ENCODE measurements around the gene CCDC134. TPM values are rescaled to one million over a fixed set of nuclear protein-coding genes. Genes with fewer than 3 reads are reported as not detected.
A peak's percentile ranks its signal among the peaks of the same experiment; 100 is the strongest.

CCDC134 gene
- total and polyA plus RNA-seq, 9 of the 15 experiments (the other 6 are each of a cell fraction or from before 2014, with no cell fraction given): 0.56 to 11.9 (median 5.3) TPM

GRCh38 chr22:41775976-41776375 lies 24.5 kb upstream of the CCDC134 start:
- no TSS peak for BruUV-seq (replicated peaks)
- peaks cover 0 to 3% of the 10 kb centered on the region in 2 experiments; a peak in 1 of 5 replicates for H3K4me1 ChIP-seq (replicated peaks in 1 of 2; ENCODE audit: control insufficient read depth in 2 of 2, insufficient read depth in 2 of 2, low read length in 2 of 2)
- in situ Hi-C loops (cut with MboI): no loop called here
- 0 out of 2 replicates have a peak overlapping the region, but pooled peaks have one; percentile 19 for H2AFZ ChIP-seq (ENCODE audit: low read depth, low read length)
- CTCF ChIA-PET (ENCODE audit: low intra/inter-chr PET ratio): no interaction called here
- H3K9me3 ChIP-seq (replicated peaks; ENCODE audit: control insufficient read depth, insufficient read depth, low read depth, low read length): no peaks in the 10 kb centered on the region
- WGBS (ENCODE audit: insufficient coverage, low coverage, missing lambda C conversion rate): 22% methylated on average over 4 of the region's 4 CpGs
- no peaks in the 10 kb centered on the region for H3K9me1 ChIP-seq (ENCODE audit: control insufficient read depth, insufficient read depth, low read length)
- no peak for FAIRE-seq
- H3K4me3 ChIP-seq: no peak overlapping the region
- H3K4me2 ChIP-seq (ENCODE audit: insufficient read depth, low read length): no peak overlapping the region
- POLR2A ChIA-PET: interaction anchor here (0.9 to 1.1 kb wide), 2 partner anchors 13 to 33 kb away, joined by 3 read pairs; no protein-coding TSS in a partner anchor
- no peaks in the 10 kb centered on the region for H3K36me3 ChIP-seq (ENCODE audit: control insufficient read depth, insufficient read depth, low read length)
- intact Hi-C loops (cut with micrococcal nuclease): no loop called here
- no peaks in the 10 kb centered on the region for H3K27me3 ChIP-seq (ENCODE audit: control insufficient read depth in 2 of 2, insufficient read depth in 2 of 2, low read length in 2 of 2)
- no peak for DNase-seq (ENCODE audit: extremely low read depth in 1 of 4, low spot score in 3 of 4)
- H3K79me2 ChIP-seq (ENCODE audit: control insufficient read depth, insufficient read depth, low read length): no peaks in the 10 kb centered on the region
- no peak overlapping the region for H3K9ac ChIP-seq (ENCODE audit: insufficient read depth in 1 of 2, low read depth in 2 of 2, low read length in 2 of 2)
- H3K27ac ChIP-seq (ENCODE audit: extremely low read depth, low read depth, low read length): no peak overlapping the region
- no peaks in the 10 kb centered on the region for H4K20me1 ChIP-seq (replicated peaks; ENCODE audit: control insufficient read depth, insufficient read depth, low read length)
- no peak for ATAC-seq
- TF ChIP-seq CLOCK (CRISPR knock-in tag; IDR thresholded peaks at IDR 0.05; ENCODE audit: borderline replicate concordance): no peak
- no peak for TF ChIP-seq ZFX (CRISPR knock-in tag; IDR thresholded peaks at IDR 0.05)
- TF ChIP-seq AFF4 (CRISPR knock-in tag; IDR thresholded peaks at IDR 0.05): no peak
- TF ChIP-seq SNRNP70 (optimal IDR thresholded peaks at IDR 0.05; ENCODE audit: low read depth, low read length): no peak
- TF ChIP-seq SIN3B (IDR thresholded peaks at IDR 0.05; ENCODE audit: low read depth): no peak
- no peak for TF ChIP-seq ZNF282 (CRISPR knock-in tag; IDR thresholded peaks at IDR 0.05)
- TF ChIP-seq MITF (IDR thresholded peaks at IDR 0.05): no peak
- no peak for TF ChIP-seq SNAPC5 (CRISPR knock-in tag; IDR thresholded peaks at IDR 0.05)

All from K562 (cell line).